ENCODE results near the gene SSR1.

GRCh38 chr6:7230956-7231713, 81.9 kb downstream of the SSR1 start:
- TF ChIP-seq, protein P1, sequence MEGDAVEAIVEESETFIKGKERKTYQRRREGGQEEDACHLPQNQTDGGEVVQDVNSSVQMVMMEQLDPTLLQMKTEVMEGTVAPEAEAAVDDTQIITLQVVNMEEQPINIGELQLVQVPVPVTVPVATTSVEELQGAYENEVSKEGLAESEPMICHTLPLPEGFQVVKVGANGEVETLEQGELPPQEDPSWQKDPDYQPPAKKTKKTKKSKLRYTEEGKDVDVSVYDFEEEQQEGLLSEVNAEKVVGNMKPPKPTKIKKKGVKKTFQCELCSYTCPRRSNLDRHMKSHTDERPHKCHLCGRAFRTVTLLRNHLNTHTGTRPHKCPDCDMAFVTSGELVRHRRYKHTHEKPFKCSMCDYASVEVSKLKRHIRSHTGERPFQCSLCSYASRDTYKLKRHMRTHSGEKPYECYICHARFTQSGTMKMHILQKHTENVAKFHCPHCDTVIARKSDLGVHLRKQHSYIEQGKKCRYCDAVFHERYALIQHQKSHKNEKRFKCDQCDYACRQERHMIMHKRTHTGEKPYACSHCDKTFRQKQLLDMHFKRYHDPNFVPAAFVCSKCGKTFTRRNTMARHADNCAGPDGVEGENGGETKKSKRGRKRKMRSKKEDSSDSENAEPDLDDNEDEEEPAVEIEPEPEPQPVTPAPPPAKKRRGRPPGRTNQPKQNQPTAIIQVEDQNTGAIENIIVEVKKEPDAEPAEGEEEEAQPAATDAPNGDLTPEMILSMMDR (conservative IDR thresholded peaks at IDR 0.05; ENCODE audit: low read depth, low read length): no peak
- TF ChIP-seq EZH2 (IDR thresholded peaks at IDR 0.05; ENCODE audit: low read length, unreplicated experiment) (no peak), EZH2phosphoT487 (IDR thresholded peaks at IDR 0.05; ENCODE audit: borderline replicate concordance, low read length) (no peak)

Data from PC-3 (cell line).